GM19023 (cell line): ENCODE results near the gene PODXL.

ENCODE experiments used
- ATAC-seq: cut with Tn5 transposase; IDR thresholded peaks from one replicate; pipeline ENCODE4 v1.9.1; 2021; ENCODE audit warnings: mild to moderate bottlenecking, moderate library complexity; ENCODE audit not compliant: unreplicated experiment

PODXL gene

GRCh38 chr7:131455001-131455400 lies 101.4 kb downstream of the PODXL start:
- no peak for ATAC-seq

- no peak for ATAC-seq
Observed at GRCh38 chr7:131454498-131454897, 101.9 kb downstream of the PODXL start.
